Spinal cord (tissue), 10 donors: ENCODE data around the gene CDON. TPM values are rescaled to one million over a fixed set of nuclear protein-coding genes. Genes with fewer than 3 reads are reported as not detected.

Source experiments
- DNase-seq, 6 donors: peaks; one replicate each; pipeline versions ENCODE4 v3.0.0 to v3.0.0-alpha.2; 2013 to 2015; ENCODE audit warnings: low spot score in 6 of 6, low read depth in 4 of 6
- H3K27ac ChIP-seq: one replicate; pipeline ENCODE4 v1.5.1; 2013; ENCODE audit warnings: low read depth, low read length, control low read depth
- H3K27me3 ChIP-seq: one replicate; pipeline ENCODE4 v1.6.1; 2013; ENCODE audit warnings: low read length; ENCODE audit not compliant: control insufficient read depth, insufficient read depth
- H3K36me3 ChIP-seq: one replicate; pipeline ENCODE4 v1.6.1; 2013; ENCODE audit warnings: low read length; ENCODE audit not compliant: control insufficient read depth, insufficient read depth
- H3K4me1 ChIP-seq: one replicate; pipeline ENCODE4 v1.6.1; 2013; ENCODE audit warnings: low read length; ENCODE audit not compliant: control insufficient read depth, insufficient read depth
- H3K4me3 ChIP-seq: one replicate; pipeline ENCODE4 v1.5.1; 2013; ENCODE audit warnings: low read depth, low read length, control low read depth
- H3K9me3 ChIP-seq: one replicate; pipeline ENCODE4 v1.6.1; 2013; ENCODE audit warnings: low read length; ENCODE audit not compliant: control insufficient read depth, insufficient read depth
- WGBS: methylation state at CpG from one replicate; pipeline ENCODE4 v1.1.5; 2013; ENCODE audit warnings: missing lambda C conversion rate; ENCODE audit not compliant: insufficient coverage; 5-methylcytosine and 5-hydroxymethylcytosine counted together
- long read RNA-seq, 4 donors: transcript quantifications; one replicate each; lab custom pipeline, GENCODE V29; 2026
- polyA plus RNA-seq, 2 donors: library from polyadenylated mRNA; unstranded; fragments of 120-200 nt; gene quantifications; one replicate each; pipeline ENCODE4 v1.2.1, GENCODE V29; 2013; ENCODE audit not compliant: insufficient read length in 2 of 2
- total RNA-seq, 2 donors: library from RNA; depleted of rRNA in 1 of 2; stranded (reverse); fragments of 120-200 nt in 1 of 2; fragments of >200 nt in 1 of 2; gene quantifications; one replicate each; pipeline versions ENCODE4 v1.2.3 to v1.2.4, GENCODE V29; 2013 to 2014
- donor health status: healthy.

Gene CDON
- total RNA-seq (10 to 100 TPM; 33.0 to 34.7 TPM), polyA plus RNA-seq (1 to 10 TPM; 7.4 to 9.8 TPM)
- long read RNA-seq, donor 1: 0 reads
- long read RNA-seq, donor 2: 0 reads
- long read RNA-seq, donor 3: 0 reads
- long read RNA-seq, donor 4: 0 reads

- no peaks in the 10 kb centered on the region for H3K36me3 ChIP-seq
- H3K4me1 ChIP-seq: peaks cover 6% of the 10 kb centered on the region
- H3K27ac ChIP-seq: peak within 1 kb of the TSS; percentile 74
- DNase-seq: peak; percentile 77 to 97 (median 83)
- peaks cover 25% of the 10 kb centered on the region for H3K27me3 ChIP-seq
- WGBS: under 1% methylated on average over 78 of the region's 82 CpGs
- H3K9me3 ChIP-seq: no peaks in the 10 kb centered on the region
- H3K4me3 ChIP-seq: peak within 1 kb of the TSS; percentile 64
These were observed at the start of gene CDON for GRCh38 chr11:126062679-126063506. Gene CDON (minus strand): TSS chr11:126062866. CDS start chr11:126023476, 39,390 bp downstream.

GRCh38 chr11:126111458-126112116 lies 48.9 kb upstream of the CDON start:
- Histone ChIP-seq H3K4me1 (peaks cover 65% of the 10 kb centered on the region), H3K27ac (no peak overlapping the region), H3K9me3 (no peaks in the 10 kb centered on the region), H3K36me3 (no peaks in the 10 kb centered on the region), H3K4me3 (no peak overlapping the region), H3K27me3 (peaks cover 12% of the 10 kb centered on the region)
- 74% methylated on average over 7 of the region's 8 CpGs for WGBS
- DNase-seq: no peak

- no peak for DNase-seq
- no peak overlapping the region for H3K4me3 ChIP-seq
- peaks cover 51% of the 10 kb centered on the region for H3K4me1 ChIP-seq
- no peak overlapping the region for H3K27ac ChIP-seq
- H3K36me3 ChIP-seq: no peaks in the 10 kb centered on the region
- peaks cover 11% of the 10 kb centered on the region for H3K27me3 ChIP-seq
- no peaks in the 10 kb centered on the region for H3K9me3 ChIP-seq
- 87% methylated on average over 8 of the region's 10 CpGs for WGBS
These were observed 47.5 kb upstream of the CDON start for GRCh38 chr11:126109941-126110731.

GRCh38 chr11:126106594-126107328 lies 44.1 kb upstream of the CDON start:
- Histone ChIP-seq H3K36me3 (no peaks in the 10 kb centered on the region), H3K4me1 (peaks cover 36% of the 10 kb centered on the region), H3K9me3 (no peaks in the 10 kb centered on the region), H3K4me3 (no peak overlapping the region), H3K27ac (no peak overlapping the region), H3K27me3 (peaks cover 13% of the 10 kb centered on the region)
- WGBS: 79% methylated on average over 17 of the region's 17 CpGs
- DNase-seq: no peak

GRCh38 chr11:126105748-126106080 lies 43.0 kb upstream of the CDON start:
- Histone ChIP-seq H3K4me3 (no peak overlapping the region), H3K36me3 (no peaks in the 10 kb centered on the region), H3K9me3 (no peaks in the 10 kb centered on the region), H3K27me3 (peaks cover 16% of the 10 kb centered on the region), H3K4me1 (peaks cover 37% of the 10 kb centered on the region), H3K27ac (no peak overlapping the region)
- no peak for DNase-seq
- WGBS: 85% methylated on average over 11 of the region's 11 CpGs

- H3K4me1 ChIP-seq: peaks cover 35% of the 10 kb centered on the region
- no peaks in the 10 kb centered on the region for H3K36me3 ChIP-seq
- no peak overlapping the region for H3K4me3 ChIP-seq
- 81% methylated on average over 13 of the region's 14 CpGs for WGBS
- no peaks in the 10 kb centered on the region for H3K9me3 ChIP-seq
- peaks cover 16% of the 10 kb centered on the region for H3K27me3 ChIP-seq
- no peak for DNase-seq
- no peak overlapping the region for H3K27ac ChIP-seq
These were observed 42.5 kb upstream of the CDON start for GRCh38 chr11:126105022-126105747.

GRCh38 chr11:126104420-126104819 lies 41.8 kb upstream of the CDON start:
- peaks cover 16% of the 10 kb centered on the region for H3K27me3 ChIP-seq
- 35% methylated on average over 3 of the region's 6 CpGs for WGBS
- no peak overlapping the region for H3K27ac ChIP-seq
- H3K4me3 ChIP-seq: no peak overlapping the region
- H3K9me3 ChIP-seq: no peaks in the 10 kb centered on the region
- no peak for DNase-seq
- peaks cover 33% of the 10 kb centered on the region for H3K4me1 ChIP-seq
- H3K36me3 ChIP-seq: no peaks in the 10 kb centered on the region

- Histone ChIP-seq H3K9me3 (no peaks in the 10 kb centered on the region), H3K27ac (no peak overlapping the region), H3K36me3 (no peaks in the 10 kb centered on the region), H3K27me3 (peaks cover 19% of the 10 kb centered on the region), H3K4me3 (no peak overlapping the region), H3K4me1 (peaks cover 33% of the 10 kb centered on the region)
- WGBS: 83% methylated on average over 2 of the region's 5 CpGs
- no peak for DNase-seq
These were observed 40.5 kb upstream of the CDON start for GRCh38 chr11:126103150-126103549.
